GM12878 (cell line): ENCODE results near the gene CHCHD6. TPM values are rescaled to one million over a fixed set of nuclear protein-coding genes. Genes with fewer than 3 reads are reported as not detected.

Experiments used
- ATAC-seq: fragments of 200-7000 bp; cut with Tn5 transposase; 3 replicates; pipeline ENCODE4 v1.9.1; 2020; ENCODE audit warnings: mild to moderate bottlenecking, moderate library complexity
- BruUV-seq: library from RNA; stranded (reverse); fragments of 400-500 nt; replicated peaks from 2 replicates; lab custom pipeline; 2021; lab: Mats Ljungman, UMichigan
- CTCF ChIA-PET: fragments of 300-600 bp; sonication (Branson Sonifier 250); formaldehyde crosslinking; extraction: SDS; loops from one replicate; lab custom pipeline; 2021; ENCODE audit warnings: inconsistent platforms; lab: Yijun Ruan, JAX
- POLR2A ChIA-PET: fragments of 350-600 bp; formaldehyde crosslinking; extraction: SDS; loops from one replicate; lab custom pipeline; 2021; ENCODE audit warnings: inconsistent platforms; lab: Charles Lee
- RAD21 ChIA-PET: fragments of 300-600 bp; sonication (Branson Sonifier 250); formaldehyde crosslinking; loops from one replicate; lab custom pipeline; 2023; ENCODE audit warnings: antibody characterized with exemption; ENCODE audit not compliant: unreplicated experiment; lab: Charles Lee
- SMC1A ChIA-PET: fragments of 300-600 bp; sonication (Branson Sonifier 250); formaldehyde crosslinking; loops from one replicate; lab custom pipeline; 2023; ENCODE audit not compliant: unreplicated experiment, uncharacterized antibody; lab: Charles Lee
- DNase-seq: peaks from one replicate; pipeline ENCODE4 v3.0.0-alpha.2; 2011; ENCODE audit warnings: low read depth, low spot score
- FAIRE-seq: peaks from 3 replicates; lab custom pipeline; 2011; peaks lifted over from hg19 to GRCh38; lab: Jason Lieb, UNC
- H2AFZ ChIP-seq: 2 replicates; pipeline ENCODE4 v1.6.0; 2011; ENCODE audit warnings: low read depth, low read length, control low read depth; ENCODE audit not compliant: control insufficient read depth
- H3K27ac ChIP-seq: 2 replicates; pipeline ENCODE4 v1.5.1; 2011; ENCODE audit warnings: control low read depth; ENCODE audit not compliant: control insufficient read depth, insufficient read depth
- H3K27me3 ChIP-seq, 2 experiments: replicated peaks in 1 of 2; 2 replicates each; pipeline versions ENCODE4 v1.6.0 to v1.6.1; 2011; ENCODE audit warnings: low read length in 1 of 2; ENCODE audit not compliant: control insufficient read depth in 2 of 2, insufficient read depth in 2 of 2
- H3K36me3 ChIP-seq, 2 experiments: 2 replicates each; pipeline ENCODE4 v1.5.1; 2011; ENCODE audit warnings: low read length in 1 of 2; ENCODE audit not compliant: control insufficient read depth in 2 of 2, insufficient read depth in 2 of 2
- H3K4me1 ChIP-seq: 2 replicates; pipeline ENCODE4 v1.6.1; 2011; ENCODE audit warnings: mild to moderate bottlenecking, low read length, moderate library complexity, mixed read lengths; ENCODE audit not compliant: control insufficient read depth, insufficient read depth
- H3K4me2 ChIP-seq: 2 replicates; pipeline ENCODE4 v1.6.0; 2011; ENCODE audit warnings: control low read depth; ENCODE audit not compliant: control insufficient read depth, insufficient read depth
- H3K4me3 ChIP-seq: fragments of 200-600 bp; sonication (generic); 2 replicates; pipeline ENCODE4 v1.5.1; 2016
- H3K79me2 ChIP-seq: 2 replicates; pipeline ENCODE4 v1.6.0; 2011; ENCODE audit warnings: low read length; ENCODE audit not compliant: control insufficient read depth, insufficient read depth
- H3K9ac ChIP-seq: 2 replicates; pipeline ENCODE4 v1.8.0; 2011; ENCODE audit warnings: low read length, control low read depth, mixed read lengths; ENCODE audit not compliant: control insufficient read depth, insufficient read depth
- H3K9me3 ChIP-seq: replicated peaks from 3 replicates; pipeline ENCODE4 v1.5.1; 2011; ENCODE audit warnings: mild to moderate bottlenecking, low read length; ENCODE audit not compliant: control insufficient read depth, insufficient read depth
- H4K20me1 ChIP-seq: 2 replicates; pipeline ENCODE4 v1.6.0; 2011; ENCODE audit not compliant: control insufficient read depth, insufficient read depth
- BRCA1 ChIP-seq: IDR thresholded peaks from 2 replicates; pipeline ENCODE4 v1.6.1; 2011; ENCODE audit warnings: low read depth, low read length, improper control_type of control experiment
- CHD1 ChIP-seq: IDR thresholded peaks from 2 replicates; pipeline ENCODE4 v1.6.1; 2012; ENCODE audit warnings: low read depth, low read length, improper control_type of control experiment
- ELK1 ChIP-seq: IDR thresholded peaks from 2 replicates; pipeline ENCODE4 v1.6.1; 2012; ENCODE audit warnings: low read depth, low read length, improper control_type of control experiment
- GABPA ChIP-seq: IDR thresholded peaks from 2 replicates; pipeline ENCODE4 v1.6.1; 2014; ENCODE audit warnings: antibody characterized with exemption, low read depth, mild to moderate bottlenecking, inconsistent platforms
- KAT2A ChIP-seq: conservative IDR thresholded peaks from 2 replicates; pipeline ENCODE4 v1.6.1; 2011; ENCODE audit warnings: low read depth, low read length; ENCODE audit not compliant: control insufficient read depth
- LARP7 ChIP-seq: fragments of 450-650 bp; IDR thresholded peaks from 2 replicates; pipeline ENCODE4 v1.6.1; 2017; ENCODE audit warnings: mild to moderate bottlenecking
- MYC ChIP-seq: IDR thresholded peaks from 2 replicates; pipeline ENCODE4 v1.6.1; 2011; ENCODE audit warnings: mild to moderate bottlenecking, low read length, moderate library complexity, inconsistent platforms; ENCODE audit not compliant: insufficient read depth, insufficient replicate concordance, insufficient read length, severe bottlenecking
- NRF1 ChIP-seq: conservative IDR thresholded peaks from 2 replicates; pipeline ENCODE4 v1.6.1; 2011; ENCODE audit warnings: mild to moderate bottlenecking, low read depth, low read length, improper control_type of control experiment
- PAX5 ChIP-seq: IDR thresholded peaks from 2 replicates; pipeline ENCODE4 v1.6.1; 2011; ENCODE audit warnings: low read depth, low read length, borderline replicate concordance
- PAX8 ChIP-seq: fragments of 450-650 bp; IDR thresholded peaks from 2 replicates; pipeline ENCODE4 v1.6.1; 2017; ENCODE audit warnings: mild to moderate bottlenecking, moderate library complexity
- SMAD5 ChIP-seq: IDR thresholded peaks from 2 replicates; pipeline ENCODE4 v1.6.1; 2016; ENCODE audit warnings: antibody characterized with exemption, low read depth
- TARDBP ChIP-seq: IDR thresholded peaks from 2 replicates; pipeline ENCODE4 v1.6.1; 2016; ENCODE audit warnings: borderline replicate concordance
- ZBED1 ChIP-seq: IDR thresholded peaks from 2 replicates; pipeline ENCODE4 v1.6.1; 2016; ENCODE audit warnings: borderline replicate concordance
- ZNF207 ChIP-seq: fragments of 450-650 bp; IDR thresholded peaks from 2 replicates; pipeline ENCODE4 v1.6.1; 2014; ENCODE audit warnings: antibody characterized with exemption, mild to moderate bottlenecking, borderline replicate concordance
- WGBS: methylation state at CpG from one replicate; pipeline ENCODE4 v1.1.6; 2016; ENCODE audit warnings: low lambda C conversion rate; ENCODE audit not compliant: insufficient replicate concordance, insufficient coverage; ENCODE audit errors: missing lambda C conversion rate; 5-methylcytosine and 5-hydroxymethylcytosine counted together
- in situ Hi-C: fragments of 300-500 bp; cut with MboI; formaldehyde crosslinking; loops from 9 replicates; pipeline ENCODE4 v1.14.3; 2018; ENCODE audit warnings: mixed read lengths
- intact Hi-C: fragments of 100-400 bp; cut with micrococcal nuclease; formaldehyde crosslinking; loops from one replicate; pipeline ENCODE4 v1.14.2; 2022; ENCODE audit not compliant: unreplicated experiment
- polyA plus RNA-seq, 11 experiments: library from polyadenylated mRNA; depleted of rRNA in 4 of 11; unstranded in 6 of 11; stranded (reverse) in 5 of 11; fragments of >200 nt; fragmentation: Nextera tagmentation in 4 of 11; fragmentation: Illumina TruSeq in 1 of 11; extraction: Ambion mirVana in 4 of 11; extraction: Trizol in 1 of 11; gene quantifications; 1 replicate in 1 of 11; 2 replicates in 10 of 11; pipeline versions ENCODE4 v1.2.1 to v1.2.3, GENCODE V29; 2011 to 2016; ENCODE audit warnings: inconsistent platforms in 2 of 11, missing spikeins in 2 of 11, low read depth in 1 of 11
- total RNA-seq, 4 experiments: library from RNA; depleted of rRNA in 3 of 4; stranded (reverse); fragments of >200 nt in 3 of 4; fragmentation: Illumina TruSeq in 1 of 4; extraction: Trizol in 1 of 4; gene quantifications; 2 replicates each; pipeline versions ENCODE4 v1.2.1 to v1.2.3, GENCODE V29; 2013 to 2021
- TF ChIP-seq, protein P1 (sequence below): fragments of 450-650 bp; IDR thresholded peaks from 2 replicates; pipeline ENCODE4 v1.6.1; 2017; ENCODE audit warnings: mild to moderate bottlenecking, low read depth, inconsistent platforms; ENCODE audit not compliant: poor library complexity, severe bottlenecking

CHCHD6 gene
- total and polyA plus RNA-seq, 10 of the 15 experiments (the other 5 are each of a cell fraction or from before 2014, with no cell fraction given), result 2.7 to 16.7 (median 12.3) TPM

DNA sequence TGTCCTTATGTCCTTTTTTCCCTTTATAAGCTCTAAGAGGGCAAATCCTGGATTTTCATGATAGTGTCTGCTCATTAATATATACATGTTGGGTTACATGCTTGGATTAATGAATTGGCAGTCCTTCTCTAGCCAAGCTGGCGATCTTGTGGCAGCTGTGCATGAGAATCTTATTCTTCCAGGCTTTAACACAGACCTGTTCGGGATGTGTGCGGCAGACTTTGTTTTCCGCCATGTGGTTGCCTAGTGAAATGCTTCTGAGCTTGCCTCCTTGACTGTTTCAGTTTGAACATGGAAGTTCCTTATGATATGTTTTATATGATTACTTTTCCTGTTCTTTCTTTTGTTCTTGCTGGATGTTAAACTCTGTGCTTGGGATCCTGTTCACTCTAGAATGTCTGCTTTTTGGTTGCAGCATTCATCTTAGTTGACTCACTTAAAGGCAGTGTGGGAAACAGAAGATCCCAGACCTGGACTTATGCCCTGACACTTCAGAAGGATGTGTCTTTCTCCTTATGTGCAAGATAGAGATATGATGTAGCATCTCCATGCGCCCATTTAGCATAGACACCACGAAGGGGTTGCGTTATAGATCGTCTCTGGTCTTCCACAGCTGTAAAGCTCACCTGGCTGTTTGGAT, 7.2 kb downstream of the CHCHD6 start:
- H2AFZ ChIP-seq, result no peak overlapping the region
- H3K9ac ChIP-seq, result no peak overlapping the region
- WGBS, result 83% methylated on average over 8 of the region's 8 CpGs
- no peaks in the 10 kb centered on the region for H3K36me3 ChIP-seq
- BruUV-seq, result no TSS peak
- ChIA-PET RAD21 (no interaction called here), POLR2A (no interaction called here), CTCF (interaction anchor here (0.9 kb wide), 1 partner anchor 104 kb away, joined by 3 read pairs; no protein-coding TSS in a partner anchor), SMC1A (no interaction called here)
- no peak for ATAC-seq
- intact Hi-C loops (no loop called here), in situ Hi-C loops (no loop called here)
- peaks cover 3% of the 10 kb centered on the region; the same call in 1 of the 2 replicates for H3K4me1 ChIP-seq
- H3K4me3 ChIP-seq, result no peak overlapping the region
- no peaks in the 10 kb centered on the region for H3K79me2 ChIP-seq
- FAIRE-seq, result no peak
- H3K9me3 ChIP-seq, result no peaks in the 10 kb centered on the region
- H3K4me2 ChIP-seq, result no peak overlapping the region
- H4K20me1 ChIP-seq, result peaks cover 5% of the 10 kb centered on the region
- no peak for DNase-seq
- TF ChIP-seq ZBED1 (no peak), ELK1 (no peak), MYC (no peak), TARDBP (no peak)
- H3K27ac ChIP-seq, result no peak overlapping the region
- no peaks in the 10 kb centered on the region for H3K27me3 ChIP-seq

DNA sequence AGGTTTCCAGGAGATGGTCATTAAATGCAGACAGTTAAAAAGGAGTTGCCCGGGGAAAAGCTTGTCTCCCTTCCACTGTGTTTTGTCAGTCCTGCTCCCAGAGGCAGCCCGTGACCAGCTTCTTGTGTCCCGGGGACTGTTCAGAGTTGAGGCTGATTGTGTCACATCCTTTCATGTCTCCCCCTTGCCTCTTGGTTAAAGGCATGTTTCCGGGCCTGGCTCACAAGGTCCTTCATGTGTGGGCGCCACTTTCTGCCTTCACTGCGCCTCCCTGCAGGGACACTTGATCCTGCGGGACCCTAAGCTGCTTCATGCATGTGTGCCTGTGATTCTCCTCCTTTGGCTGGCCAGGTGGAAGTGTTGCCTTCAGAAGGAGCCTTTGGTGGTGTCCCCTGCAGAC, 9.2 kb downstream of the CHCHD6 start:
- no peak overlapping the region for H3K4me2 ChIP-seq
- no peak for TF ChIP-seq NRF1
- no peak for TF ChIP-seq LARP7
- no peak for TF ChIP-seq SMAD5
- no peak for TF ChIP-seq CHD1
- no peak for TF ChIP-seq ZNF207
- TF ChIP-seq GABPA, result no peak
- TF ChIP-seq KAT2A, result no peak
- TF ChIP-seq PAX8, result no peak
- TF ChIP-seq PAX5, result no peak
- TF ChIP-seq, protein P1, sequence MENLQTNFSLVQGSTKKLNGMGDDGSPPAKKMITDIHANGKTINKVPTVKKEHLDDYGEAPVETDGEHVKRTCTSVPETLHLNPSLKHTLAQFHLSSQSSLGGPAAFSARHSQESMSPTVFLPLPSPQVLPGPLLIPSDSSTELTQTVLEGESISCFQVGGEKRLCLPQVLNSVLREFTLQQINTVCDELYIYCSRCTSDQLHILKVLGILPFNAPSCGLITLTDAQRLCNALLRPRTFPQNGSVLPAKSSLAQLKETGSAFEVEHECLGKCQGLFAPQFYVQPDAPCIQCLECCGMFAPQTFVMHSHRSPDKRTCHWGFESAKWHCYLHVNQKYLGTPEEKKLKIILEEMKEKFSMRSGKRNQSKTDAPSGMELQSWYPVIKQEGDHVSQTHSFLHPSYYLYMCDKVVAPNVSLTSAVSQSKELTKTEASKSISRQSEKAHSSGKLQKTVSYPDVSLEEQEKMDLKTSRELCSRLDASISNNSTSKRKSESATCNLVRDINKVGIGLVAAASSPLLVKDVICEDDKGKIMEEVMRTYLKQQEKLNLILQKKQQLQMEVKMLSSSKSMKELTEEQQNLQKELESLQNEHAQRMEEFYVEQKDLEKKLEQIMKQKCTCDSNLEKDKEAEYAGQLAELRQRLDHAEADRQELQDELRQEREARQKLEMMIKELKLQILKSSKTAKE, result no peak
- no peak for TF ChIP-seq BRCA1
- no peak for ATAC-seq
- ChIA-PET CTCF (no interaction called here), SMC1A (no interaction called here), POLR2A (no interaction called here), RAD21 (no interaction called here)
- no peak overlapping the region for H2AFZ ChIP-seq
- BruUV-seq, result no TSS peak
- no peak overlapping the region for H3K9ac ChIP-seq
- H3K4me1 ChIP-seq, result peaks cover 3% of the 10 kb centered on the region; the same call in 1 of the 2 replicates
- FAIRE-seq, result no peak
- no peak overlapping the region for H3K4me3 ChIP-seq
- no peaks in the 10 kb centered on the region for H3K27me3 ChIP-seq
- in situ Hi-C loops (no loop called here), intact Hi-C loops (no loop called here)
- H3K9me3 ChIP-seq, result no peaks in the 10 kb centered on the region
- H3K36me3 ChIP-seq, result no peaks in the 10 kb centered on the region
- H4K20me1 ChIP-seq, result peaks cover 5% of the 10 kb centered on the region
- WGBS, result 78% methylated on average over 7 of the region's 7 CpGs
- no peaks in the 10 kb centered on the region for H3K79me2 ChIP-seq
- no peak for DNase-seq
- no peak overlapping the region for H3K27ac ChIP-seq
